Mesenchymal stem cell (in vitro differentiated cells and primary cell): ENCODE results near the gene ITIH4.

Experiments
- DNase-seq: peaks from one replicate; pipeline ENCODE4 v3.0.0-alpha.2; 2013
- H2AFZ ChIP-seq: one replicate; pipeline ENCODE4 v1.6.1; 2013; ENCODE audit warnings: low read depth, mild to moderate bottlenecking, control low read depth, inconsistent platforms, low read length, moderate library complexity
- H2AK5ac ChIP-seq: 2 replicates; pipeline ENCODE4 v1.6.1; 2013; ENCODE audit warnings: low read length, moderate library complexity, mild to moderate bottlenecking, inconsistent platforms; ENCODE audit not compliant: severe bottlenecking
- H2BK120ac ChIP-seq: one replicate; pipeline ENCODE4 v1.6.1; 2013; ENCODE audit warnings: low read depth, mild to moderate bottlenecking, inconsistent platforms, low read length, moderate library complexity
- H2BK12ac ChIP-seq, 2 experiments: one replicate each; pipeline ENCODE4 v1.6.1; 2013; ENCODE audit warnings: inconsistent platforms in 2 of 2, low read length in 2 of 2, mild to moderate bottlenecking in 2 of 2, moderate library complexity in 2 of 2, control low read depth in 1 of 2
- H2BK15ac ChIP-seq: one replicate; pipeline ENCODE4 v1.6.1; 2013; ENCODE audit warnings: mild to moderate bottlenecking, low read depth, inconsistent platforms; ENCODE audit not compliant: poor library complexity, severe bottlenecking
- H2BK5ac ChIP-seq: 2 replicates; pipeline ENCODE4 v1.6.1; 2013; ENCODE audit warnings: low read depth, mild to moderate bottlenecking, low read length, control low read depth, inconsistent platforms; ENCODE audit not compliant: poor library complexity, severe bottlenecking
- H3K14ac ChIP-seq, 2 experiments: one replicate each; pipeline ENCODE4 v1.6.1; 2013; ENCODE audit warnings: inconsistent platforms in 2 of 2, low read length in 2 of 2, control low read depth in 1 of 2, mild to moderate bottlenecking in 1 of 2, moderate library complexity in 1 of 2
- H3K18ac ChIP-seq, 2 experiments: one replicate each; pipeline ENCODE4 v1.6.1; 2013; ENCODE audit warnings: inconsistent platforms in 2 of 2, low read length in 2 of 2, control low read depth in 1 of 2, low read depth in 1 of 2, mild to moderate bottlenecking in 1 of 2
- H3K23ac ChIP-seq, 2 experiments: one replicate each; pipeline ENCODE4 v1.6.1; 2013; ENCODE audit warnings: inconsistent platforms in 2 of 2, low read length in 2 of 2, mild to moderate bottlenecking in 2 of 2, moderate library complexity in 2 of 2, control low read depth in 1 of 2
- H3K27ac ChIP-seq: 2 replicates; pipeline ENCODE4 v1.5.1; 2013; ENCODE audit warnings: mild to moderate bottlenecking, moderate library complexity, low read length, control low read depth, inconsistent platforms; ENCODE audit not compliant: poor library complexity, severe bottlenecking
- H3K27me3 ChIP-seq, 2 experiments: 2 replicates each; pipeline versions ENCODE4 v1.6.1 to v1.7.0; 2013; ENCODE audit warnings: low read length in 2 of 2, mild to moderate bottlenecking in 2 of 2, moderate library complexity in 2 of 2, control low read depth in 1 of 2, inconsistent platforms in 1 of 2; ENCODE audit not compliant: control insufficient read depth in 1 of 2, insufficient read depth in 1 of 2
- H3K36me3 ChIP-seq, 2 experiments: 2 replicates each; pipeline versions ENCODE4 v1.6.1 to v1.7.0; 2013; ENCODE audit warnings: low read length in 2 of 2, control low read depth in 1 of 2, inconsistent platforms in 1 of 2, low read depth in 1 of 2, mild to moderate bottlenecking in 1 of 2; ENCODE audit not compliant: insufficient read depth in 2 of 2, control insufficient read depth in 1 of 2
- H3K4ac ChIP-seq, 2 experiments: one replicate each; pipeline ENCODE4 v1.6.1; 2013; ENCODE audit warnings: inconsistent platforms in 2 of 2, low read length in 2 of 2, mild to moderate bottlenecking in 2 of 2, moderate library complexity in 2 of 2, control low read depth in 1 of 2, low read depth in 1 of 2
- H3K4me1 ChIP-seq: 2 replicates; pipeline ENCODE4 v1.6.1; 2013; ENCODE audit warnings: low read depth, low read length, control low read depth; ENCODE audit not compliant: control insufficient read depth, insufficient read depth
- H3K4me2 ChIP-seq: 2 replicates; pipeline ENCODE4 v1.6.1; 2013; ENCODE audit warnings: low read length, mild to moderate bottlenecking, inconsistent platforms; ENCODE audit not compliant: poor library complexity, severe bottlenecking
- H3K4me3 ChIP-seq, 2 experiments: 2 replicates each; pipeline versions ENCODE4 v1.5.1 to v1.7.0; 2013; ENCODE audit warnings: low read length in 2 of 2, mild to moderate bottlenecking in 2 of 2, control low read depth in 1 of 2, low read depth in 1 of 2; ENCODE audit not compliant: insufficient read depth in 1 of 2
- H3K79me1 ChIP-seq: replicated peaks from 2 replicates; pipeline ENCODE4 v1.6.1; 2013; ENCODE audit warnings: mild to moderate bottlenecking, control low read depth, low read length, inconsistent platforms; ENCODE audit not compliant: poor library complexity, severe bottlenecking
- H3K9ac ChIP-seq: 2 replicates; pipeline ENCODE4 v1.7.0; 2013; ENCODE audit warnings: mild to moderate bottlenecking, low read length, moderate library complexity
- H3K9me3 ChIP-seq: 2 replicates; pipeline ENCODE4 v1.7.0; 2013; ENCODE audit warnings: mild to moderate bottlenecking, low read length; ENCODE audit not compliant: control insufficient read depth
- H4K8ac ChIP-seq: one replicate; pipeline ENCODE4 v1.6.1; 2013; ENCODE audit warnings: inconsistent platforms, mild to moderate bottlenecking, low read length, moderate library complexity
- H4K91ac ChIP-seq: one replicate; pipeline ENCODE4 v1.6.1; 2013; ENCODE audit warnings: mild to moderate bottlenecking, low read length, inconsistent platforms
- WGBS: methylation state at CpG from one replicate; pipeline ENCODE4 v1.1.7; 2013; ENCODE audit warnings: mixed read lengths; 5-methylcytosine and 5-hydroxymethylcytosine counted together

The ITIH4 gene

DNA sequence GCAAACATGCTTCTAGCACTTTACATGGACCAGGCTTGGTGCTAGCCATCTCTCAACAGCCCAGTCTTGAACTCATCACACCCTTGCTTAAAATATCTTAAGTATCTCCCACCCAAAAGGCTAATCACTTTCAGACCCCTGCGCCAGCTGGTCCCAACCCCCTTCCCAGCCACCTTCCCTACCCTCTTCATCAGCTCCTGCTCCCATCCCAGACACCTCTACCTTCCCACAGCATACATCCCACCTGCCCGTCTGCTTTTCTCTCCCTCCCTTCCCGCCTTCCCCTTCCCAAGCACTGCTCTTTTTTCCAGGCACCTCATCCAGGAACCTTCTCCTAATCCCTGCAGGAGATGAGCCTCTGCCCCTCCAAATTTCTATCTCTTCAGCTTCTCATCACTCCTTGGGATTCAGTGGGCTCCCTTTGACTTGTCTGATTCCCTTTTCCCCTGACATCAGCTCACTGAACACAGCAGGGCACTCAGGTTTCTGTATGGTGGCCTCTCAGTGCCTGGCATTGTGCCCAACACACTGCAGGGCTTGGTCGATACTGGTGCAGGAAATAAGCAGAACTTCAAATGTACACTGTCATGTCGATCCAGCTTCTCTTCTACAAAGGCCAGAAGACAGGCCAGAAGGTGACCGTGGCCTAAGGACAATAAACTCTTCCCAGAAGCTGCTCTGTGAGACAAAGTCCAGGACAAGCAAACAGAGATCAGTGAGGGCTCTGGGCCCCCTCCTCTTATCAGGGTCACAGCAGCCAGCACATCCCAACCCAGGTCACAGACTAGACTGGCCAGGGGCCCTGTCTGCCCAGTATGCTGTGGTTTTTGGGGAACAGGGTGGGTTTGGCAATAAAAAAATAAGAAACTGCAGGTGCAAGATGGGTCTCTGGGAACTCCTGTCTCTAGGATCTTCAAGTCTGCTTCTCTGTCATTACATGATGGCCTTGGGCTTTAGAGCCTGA, 55.3 kb downstream of the ITIH4 start:
- Histone ChIP-seq H3K14ac (no peak overlapping the region), H3K4ac (no peak overlapping the region), H2AFZ (no peak overlapping the region), H2BK5ac (no peak overlapping the region), H3K4me1 (peaks cover 7% of the 10 kb centered on the region), H4K91ac (no peak overlapping the region), H3K27ac (no peak overlapping the region), H3K9me3 (no peaks in the 10 kb centered on the region), H2BK15ac (no peak overlapping the region), H3K18ac (no peak overlapping the region), H2BK120ac (no peak overlapping the region), H3K36me3 (no peaks in the 10 kb centered on the region), H3K27me3 (peaks cover 22 to 25% of the 10 kb centered on the region in 2 experiments), H4K8ac (no peak overlapping the region), H3K4me3 (no peak overlapping the region), H2BK12ac (no peak overlapping the region), H3K79me1 (peaks cover 2% of the 10 kb centered on the region), H3K9ac (no peak overlapping the region), H3K23ac (no peak overlapping the region), H3K4me2 (no peak overlapping the region), H2AK5ac (no peak overlapping the region)
- DNase-seq = no peak
- 65% methylated on average over 6 of the region's 6 CpGs for WGBS

DNA sequence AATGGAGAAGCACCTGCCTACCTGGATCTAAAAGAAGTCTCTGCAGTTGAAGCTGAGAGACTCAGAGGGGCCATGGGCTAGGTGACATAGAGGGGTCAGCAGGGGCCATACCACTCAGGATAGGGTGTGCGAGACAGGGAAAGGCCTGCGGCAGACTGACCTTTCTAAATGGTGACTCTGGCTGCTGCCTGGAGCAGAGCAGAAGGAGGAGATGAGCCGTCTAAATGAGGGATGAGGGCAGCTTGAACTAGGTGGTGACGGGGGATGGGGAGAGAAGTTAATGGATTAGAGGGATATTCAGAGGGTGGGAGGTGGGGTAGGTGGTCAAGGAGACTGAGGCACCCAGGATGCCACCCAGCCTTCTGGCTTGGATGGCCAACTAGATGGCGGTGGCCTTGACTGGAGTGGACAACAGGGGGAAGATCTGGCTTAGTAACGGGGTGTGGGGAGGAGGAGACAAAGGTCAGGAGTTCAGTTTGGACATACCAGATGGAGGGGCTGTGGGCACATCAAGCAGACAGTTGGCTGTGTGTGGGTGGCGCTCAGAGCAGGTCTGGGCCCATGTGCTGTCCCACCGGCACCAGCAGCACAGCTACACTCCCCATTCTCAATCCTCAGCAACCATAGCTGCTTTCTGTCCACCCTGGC, 56.3 kb downstream of the ITIH4 start:
- H3K9me3 ChIP-seq = no peaks in the 10 kb centered on the region
- H2BK15ac ChIP-seq = no peak overlapping the region
- no peak overlapping the region for H3K14ac ChIP-seq
- no peak overlapping the region for H3K9ac ChIP-seq
- no peak overlapping the region for H3K23ac ChIP-seq
- no peak overlapping the region for H3K27ac ChIP-seq
- no peak for DNase-seq
- no peak overlapping the region for H2BK5ac ChIP-seq
- no peak overlapping the region for H2BK120ac ChIP-seq
- H3K4me3 ChIP-seq = no peak overlapping the region
- no peaks in the 10 kb centered on the region for H3K36me3 ChIP-seq
- H3K4me1 ChIP-seq = peaks cover 10% of the 10 kb centered on the region
- no peak overlapping the region for H2BK12ac ChIP-seq
- H2AFZ ChIP-seq = no peak overlapping the region
- 71% methylated on average over 6 of the region's 8 CpGs for WGBS
- peaks cover 12 to 16% of the 10 kb centered on the region in 2 experiments for H3K27me3 ChIP-seq
- H4K91ac ChIP-seq = peak overlapping the region; percentile 16
- H3K4ac ChIP-seq = no peak overlapping the region
- H3K4me2 ChIP-seq = no peak overlapping the region
- peaks cover 5% of the 10 kb centered on the region for H3K79me1 ChIP-seq
- no peak overlapping the region for H4K8ac ChIP-seq
- no peak overlapping the region for H3K18ac ChIP-seq
- no peak overlapping the region for H2AK5ac ChIP-seq

DNA sequence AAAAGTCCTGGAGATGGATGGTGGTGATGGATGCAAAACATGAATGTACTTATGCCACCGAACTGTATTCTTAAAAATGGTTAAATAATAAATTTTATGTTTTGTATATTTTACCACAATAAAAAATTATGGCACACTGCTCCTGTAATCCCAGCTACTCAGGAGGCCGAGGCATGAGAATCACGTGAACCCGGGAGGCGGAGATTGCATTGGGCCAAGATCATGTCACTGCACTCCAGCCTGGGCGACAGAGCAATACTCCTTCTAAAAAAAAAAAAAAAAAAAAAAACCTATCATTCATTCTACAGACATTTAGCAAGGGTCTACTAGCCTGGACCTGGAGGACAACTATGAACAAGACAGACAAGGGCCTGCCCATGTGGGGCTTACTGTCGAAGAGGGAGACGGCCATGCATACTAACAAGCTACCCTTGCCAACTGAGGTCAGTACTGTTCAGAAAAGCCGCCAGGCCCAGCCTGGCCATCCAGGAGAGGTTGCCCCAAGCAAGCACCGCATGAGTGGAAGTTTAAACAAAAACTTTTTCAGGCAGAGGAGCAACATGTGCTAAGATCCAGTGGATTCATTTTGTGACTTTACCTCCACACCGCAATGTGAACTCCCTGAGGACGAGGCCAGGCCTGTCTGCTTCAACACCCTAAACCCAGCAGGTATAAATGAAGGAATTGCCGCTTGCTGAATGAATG, 57.0 kb downstream of the ITIH4 start:
- DNase-seq = no peak
- Histone ChIP-seq H4K8ac (no peak overlapping the region), H2BK15ac (no peak overlapping the region), H4K91ac (no peak overlapping the region), H3K4me3 (no peak overlapping the region), H2BK12ac (no peak overlapping the region), H3K27me3 (peaks cover 6 to 9% of the 10 kb centered on the region in 2 experiments), H2BK120ac (no peak overlapping the region), H3K4ac (no peak overlapping the region), H3K14ac (no peak overlapping the region), H3K4me1 (peaks cover 10% of the 10 kb centered on the region), H2BK5ac (no peak overlapping the region), H3K9ac (no peak overlapping the region), H3K9me3 (no peaks in the 10 kb centered on the region), H2AFZ (no peak overlapping the region), H3K23ac (no peak overlapping the region), H3K18ac (no peak overlapping the region), H3K4me2 (no peak overlapping the region), H2AK5ac (no peak overlapping the region), H3K27ac (no peak overlapping the region), H3K79me1 (peaks cover 5% of the 10 kb centered on the region), H3K36me3 (no peaks in the 10 kb centered on the region)
- WGBS = 89% methylated on average over 12 of the region's 13 CpGs

DNA sequence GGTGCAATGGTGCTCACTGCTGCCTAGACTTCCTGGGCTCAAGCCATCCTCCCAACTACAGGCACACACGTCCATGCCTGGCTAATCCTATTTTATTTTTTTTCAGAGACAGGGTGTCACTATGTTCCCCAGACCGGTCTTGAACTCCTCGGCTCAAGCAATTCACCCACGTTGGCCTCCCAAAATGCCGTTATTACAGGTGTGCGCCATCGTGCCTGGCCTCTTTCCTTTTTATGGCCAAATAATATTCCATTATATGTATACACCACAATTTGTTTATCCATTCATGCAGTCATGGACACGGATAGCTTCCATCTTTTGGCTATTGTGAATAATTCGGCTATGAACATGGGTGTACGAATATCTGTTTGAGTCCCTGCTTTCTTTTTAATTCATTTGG, 58.8 kb downstream of the ITIH4 start:
- no peak overlapping the region for H2AFZ ChIP-seq
- 94% methylated on average over 8 of the region's 10 CpGs for WGBS

More for the DNA sequence above, 58.8 kb downstream of the ITIH4 start:
- no peak overlapping the region for H4K91ac ChIP-seq
- H3K36me3 ChIP-seq = peaks cover 6 to 11% of the 10 kb centered on the region in 2 experiments
- H3K18ac ChIP-seq = no peak overlapping the region
- no peak overlapping the region for H2AK5ac ChIP-seq
- H4K8ac ChIP-seq = peak overlapping the region; percentile 41
- no peak overlapping the region for H2BK12ac ChIP-seq
- peak overlapping the region in 1 of 2 experiments; percentile 92 for H3K4me3 ChIP-seq
- no peak overlapping the region for H2BK120ac ChIP-seq
- H3K4me2 ChIP-seq = no peak overlapping the region
- no peak overlapping the region for H3K27ac ChIP-seq
- no peak for DNase-seq
- H3K14ac ChIP-seq = no peak overlapping the region
- peak overlapping the region; percentile 93 for H3K9ac ChIP-seq
- peaks cover 8% of the 10 kb centered on the region for H3K4me1 ChIP-seq
- no peak overlapping the region for H3K4ac ChIP-seq
- no peak overlapping the region for H2BK15ac ChIP-seq
- peaks cover 7% of the 10 kb centered on the region for H3K79me1 ChIP-seq
- no peaks in the 10 kb centered on the region for H3K9me3 ChIP-seq
- H2BK5ac ChIP-seq = no peak overlapping the region
- peaks cover 0 to 9% of the 10 kb centered on the region in 2 experiments for H3K27me3 ChIP-seq
- no peak overlapping the region for H3K23ac ChIP-seq
